ENCODE results near the gene CATSPERZ. TPM values are rescaled to one million over a fixed set of nuclear protein-coding genes. Genes with fewer than 3 reads are reported as not detected.
A peak's percentile ranks its signal among the peaks of the same experiment; 100 is the strongest.
"Not testable (repeated sequence)": the region's sequence is repeated elsewhere in the genome, so short reads cannot be mapped to it uniquely, and the experiment has no call there.

CATSPERZ gene
- total RNA-seq, 2 donors from 2014 or later: 1.4 TPM; not detected in 1

GRCh38 chr11:64296830-64297698 lies 3.1 kb upstream of the CATSPERZ start:
- DNase-seq (ENCODE audit: low spot score): peak; percentile 67
- intact Hi-C loops (cut with DNase I): loop anchor here in 1 of 2 donors (10.0 kb wide), 1 partner anchor 92 kb away; the partner anchor contains the start of gene FERMT3

DNA sequence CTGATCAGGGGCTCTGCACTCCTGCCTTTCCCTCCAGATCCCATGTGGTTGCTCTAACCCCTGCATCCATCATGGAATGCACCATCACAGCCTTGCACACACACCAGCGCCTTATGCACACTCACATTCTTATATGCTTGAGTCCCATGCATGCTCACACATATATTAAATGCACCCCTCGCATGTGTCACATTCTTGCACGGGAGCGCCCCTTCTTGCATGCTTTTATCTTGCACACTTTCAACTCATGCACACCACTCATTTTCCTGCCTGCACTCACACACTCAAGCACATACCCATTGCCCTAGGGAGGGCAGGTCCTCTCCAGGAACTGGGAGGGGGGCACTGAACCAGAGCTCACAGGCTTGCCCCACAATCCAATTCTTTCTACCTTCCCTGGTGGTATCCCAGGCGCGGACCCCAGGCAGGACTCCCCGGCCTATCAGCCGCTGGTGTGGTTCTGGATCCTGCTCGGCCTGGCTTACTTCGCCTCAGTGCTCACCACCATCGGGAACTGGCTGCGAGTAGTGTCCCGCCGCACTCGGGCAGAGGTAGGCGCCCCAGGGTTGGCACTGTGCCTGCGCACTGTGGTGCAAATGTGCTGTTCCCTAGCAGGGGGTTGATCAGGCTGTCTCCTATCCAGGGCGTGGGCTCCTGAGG lies 2.3 kb upstream of the CATSPERZ start:
- DNase-seq (ENCODE audit: low spot score): peak; percentile 71
- intact Hi-C loops (cut with DNase I): loop anchor here in 1 of 2 donors (10.0 kb wide), 1 partner anchor 93 kb away; the partner anchor contains the start of gene FERMT3

DNA sequence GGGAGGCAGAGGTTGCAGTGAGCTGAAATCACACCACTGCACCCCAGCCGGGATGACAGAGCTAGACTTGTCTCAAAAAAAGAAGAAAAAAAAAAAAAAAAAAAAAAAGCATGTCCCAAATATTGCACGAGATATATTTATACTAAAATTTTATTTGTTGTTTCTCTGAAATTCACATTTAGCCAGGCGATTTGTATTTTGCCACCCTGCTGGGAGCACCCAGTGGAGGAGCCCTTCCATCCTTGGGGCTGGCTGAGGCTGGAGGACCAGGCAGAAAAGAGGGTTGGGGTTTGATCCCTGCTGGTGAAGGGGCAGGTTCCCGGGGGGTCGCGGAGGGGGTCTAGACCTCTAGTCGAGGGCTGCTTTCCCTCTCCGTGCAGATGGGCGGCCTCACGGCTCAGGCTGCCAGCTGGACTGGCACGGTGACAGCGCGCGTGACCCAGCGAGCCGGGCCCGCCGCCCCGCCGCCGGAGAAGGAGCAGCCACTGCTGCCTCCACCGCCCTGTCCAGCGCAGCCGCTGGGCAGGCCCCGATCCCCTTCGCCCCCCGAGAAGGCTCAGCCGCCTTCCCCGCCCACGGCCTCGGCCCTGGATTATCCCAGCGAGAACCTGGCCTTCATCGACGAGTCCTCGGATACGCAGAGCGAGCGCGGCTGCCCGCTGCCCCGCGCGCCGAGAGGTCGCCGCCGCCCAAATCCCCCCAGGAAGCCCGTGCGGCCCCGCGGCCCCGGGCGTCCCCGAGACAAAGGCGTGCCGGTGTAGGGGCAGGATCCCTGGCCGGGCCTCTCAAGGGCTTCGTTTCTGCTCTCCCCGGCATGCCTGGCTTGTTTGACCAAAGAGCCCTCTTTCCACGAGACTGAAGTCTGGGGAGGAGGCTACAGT lies 952 bp upstream of the CATSPERZ start:
- peak; percentile 87 for DNase-seq (ENCODE audit: low spot score)
- intact Hi-C loops (cut with DNase I): loop anchor here in 1 of 2 donors (10.0 kb wide), 1 partner anchor 94 kb away; the partner anchor contains the start of gene FERMT3

GRCh38 chr11:64303109-64304031 lies 3.2 kb downstream of the CATSPERZ start:
- peak; percentile 70 for DNase-seq (ENCODE audit: low spot score)
- intact Hi-C loops (cut with DNase I): loop anchor here (5.0 to 10.0 kb wide), 2 partner anchors 59 to 96 kb away; partner anchors contain the start of genes FERMT3 (in 1 of the 2), FKBP2 (in 1 of the 2) and PPP1R14B (in 1 of the 2)

GRCh38 chr11:64304032-64304315 lies 3.8 kb downstream of the CATSPERZ start:
- peak; percentile 78 for DNase-seq (ENCODE audit: low spot score)
- intact Hi-C loops (cut with DNase I): loop anchor here (5.0 to 10.0 kb wide), 2 partner anchors 59 to 97 kb away; partner anchors contain the start of genes FERMT3 (in 1 of the 2), FKBP2 (in 1 of the 2) and PPP1R14B (in 1 of the 2)

GRCh38 chr11:64304316-64305072 lies 4.3 kb downstream of the CATSPERZ start:
- DNase-seq (ENCODE audit: low spot score): peak; percentile 98
- intact Hi-C loops (cut with DNase I): loop anchor here (5.0 to 10.0 kb wide), 2 partner anchors 60 to 97 kb away; partner anchors contain the start of genes FERMT3 (in 1 of the 2), FKBP2 (in 1 of the 2) and PPP1R14B (in 1 of the 2)

DNA sequence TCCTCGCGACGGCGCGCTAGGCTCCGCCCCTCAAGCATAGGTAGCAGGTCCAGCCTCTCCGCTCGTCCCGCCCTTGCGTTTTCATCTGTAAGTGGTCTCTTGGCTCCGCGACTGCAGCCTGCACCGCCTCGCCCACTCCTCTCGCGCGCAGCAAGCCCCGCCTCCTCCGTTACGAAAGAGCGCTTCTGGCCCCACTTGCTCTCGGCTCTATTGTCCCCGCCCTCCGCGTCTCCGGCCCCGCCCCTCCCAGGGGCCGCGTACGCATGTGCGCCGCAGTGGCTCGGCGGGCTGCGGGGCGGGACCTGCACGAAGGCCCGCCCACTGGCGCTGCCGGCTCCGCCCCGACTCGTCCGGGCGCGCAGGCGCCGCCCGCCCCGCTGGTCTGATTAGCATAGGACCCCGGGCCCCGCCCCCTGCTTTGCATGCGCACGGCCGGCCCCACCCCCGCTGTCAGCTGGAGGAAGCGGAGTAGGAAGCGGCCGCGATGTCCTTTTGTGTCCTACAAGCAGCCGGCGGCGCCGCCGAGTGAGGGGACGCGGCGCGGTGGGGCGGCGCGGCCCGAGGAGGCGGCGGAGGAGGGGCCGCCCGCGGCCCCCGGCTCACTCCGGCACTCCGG lies 5.0 kb downstream of the CATSPERZ start, which contains the start of gene ESRRA:
ESRRA (plus strand) TSS at position 450 of the 616 bp plus-strand sequence. CDS start 1,656 bp downstream, outside the sequence.
- intact Hi-C loops (cut with DNase I): loop anchor here in 1 of 2 donors (10.0 kb wide), 1 partner anchor 60 kb away; the partner anchor contains the start of genes FKBP2 and PPP1R14B
- peak; percentile 100 for DNase-seq (ENCODE audit: low spot score)

DNA sequence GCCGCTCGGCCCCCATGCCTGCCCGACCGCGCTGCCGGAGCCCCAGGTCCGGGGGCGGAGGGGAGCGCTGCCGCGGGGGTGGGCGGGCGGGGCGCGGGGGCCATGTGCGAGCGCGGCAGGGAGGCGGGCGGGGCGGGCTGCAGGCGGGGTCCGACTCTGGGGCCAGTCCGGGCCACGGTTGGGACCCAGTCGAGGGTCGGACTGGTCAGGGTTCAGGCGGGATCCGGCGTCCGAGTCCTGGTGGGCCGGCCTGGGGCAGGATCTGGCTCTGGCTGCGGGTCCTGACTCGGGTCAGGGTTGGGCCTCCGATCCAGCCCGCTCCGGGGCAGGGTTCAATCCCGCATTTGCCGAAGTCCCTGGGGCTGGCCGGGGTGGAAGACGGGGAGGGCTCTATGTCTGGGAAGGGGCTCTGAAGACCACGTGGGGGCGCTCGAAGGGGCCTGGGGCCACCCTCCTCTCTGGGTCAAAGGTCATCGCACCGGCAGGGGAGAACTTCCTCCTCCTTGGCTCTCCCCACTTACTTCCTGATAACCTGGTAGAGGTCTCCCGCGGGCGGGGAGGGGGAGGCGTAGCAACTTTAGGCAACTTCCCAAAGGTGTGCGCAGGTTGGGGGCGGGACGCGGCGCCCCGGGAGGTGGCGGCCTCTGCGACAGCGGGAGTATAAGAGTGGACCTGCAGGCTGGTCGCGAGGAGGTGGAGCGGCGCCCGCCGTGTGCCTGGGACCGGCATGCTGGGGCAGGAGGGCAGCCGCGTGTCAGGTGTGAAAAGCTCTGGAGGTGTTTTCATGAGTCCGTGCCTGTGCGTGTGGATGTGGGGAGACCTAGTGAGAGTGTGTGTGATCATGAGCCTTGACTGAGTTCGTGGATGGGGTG lies 5.8 kb downstream of the CATSPERZ start:
- intact Hi-C loops (cut with DNase I): loop anchor here in 1 of 2 donors (10.0 kb wide), 1 partner anchor 61 kb away; the partner anchor contains the start of genes FKBP2 and PPP1R14B
- DNase-seq (ENCODE audit: low spot score): peak; percentile 90

GRCh38 chr11:64306563-64306875 lies 6.4 kb downstream of the CATSPERZ start:
- intact Hi-C loops (cut with DNase I): loop anchor here in 1 of 2 donors (10.0 kb wide), 1 partner anchor 62 kb away; the partner anchor contains the start of genes FKBP2 and PPP1R14B
- no peak for DNase-seq (ENCODE audit: low spot score)

- DNase-seq (ENCODE audit: low spot score): no peak
- intact Hi-C loops (cut with DNase I): loop anchor here in 1 of 2 donors (10.0 kb wide), 1 partner anchor 62 kb away; the partner anchor contains the start of genes FKBP2 and PPP1R14B
Observed at GRCh38 chr11:64306876-64307622, 6.9 kb downstream of the CATSPERZ start.

DNA sequence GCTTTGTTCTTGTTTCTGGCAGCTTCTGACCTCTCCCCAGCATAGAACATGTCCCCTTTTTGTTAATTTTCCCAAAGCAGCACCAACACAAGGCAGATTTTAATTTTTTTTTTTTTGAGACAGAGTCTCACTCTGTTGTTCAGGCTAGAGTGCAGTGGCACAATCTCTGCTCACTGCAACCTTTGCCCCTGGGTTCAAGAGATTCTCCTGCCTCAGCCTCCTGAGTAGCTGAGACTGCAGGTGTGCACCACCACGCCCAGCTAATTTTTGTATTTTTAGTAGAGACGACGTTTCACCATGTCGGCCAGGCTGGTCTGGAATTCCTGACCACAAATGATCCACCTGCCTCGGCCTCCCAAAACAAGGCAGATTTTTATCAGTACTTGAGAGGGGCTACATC lies 7.6 kb downstream of the CATSPERZ start:
- intact Hi-C loops (cut with DNase I): loop anchor here in 1 of 2 donors (10.0 kb wide), 1 partner anchor 63 kb away; the partner anchor contains the start of genes FKBP2 and PPP1R14B
- not testable (repeated sequence) for DNase-seq (ENCODE audit: low spot score)

GRCh38 chr11:64312947-64313346 lies 12.8 kb downstream of the CATSPERZ start:
- intact Hi-C loops (cut with DNase I): loop anchor here in 1 of 2 donors (5.0 kb wide), 1 partner anchor 39 kb away; no protein-coding TSS in a partner anchor
- peak; percentile 44 for DNase-seq (ENCODE audit: low spot score)

DNA sequence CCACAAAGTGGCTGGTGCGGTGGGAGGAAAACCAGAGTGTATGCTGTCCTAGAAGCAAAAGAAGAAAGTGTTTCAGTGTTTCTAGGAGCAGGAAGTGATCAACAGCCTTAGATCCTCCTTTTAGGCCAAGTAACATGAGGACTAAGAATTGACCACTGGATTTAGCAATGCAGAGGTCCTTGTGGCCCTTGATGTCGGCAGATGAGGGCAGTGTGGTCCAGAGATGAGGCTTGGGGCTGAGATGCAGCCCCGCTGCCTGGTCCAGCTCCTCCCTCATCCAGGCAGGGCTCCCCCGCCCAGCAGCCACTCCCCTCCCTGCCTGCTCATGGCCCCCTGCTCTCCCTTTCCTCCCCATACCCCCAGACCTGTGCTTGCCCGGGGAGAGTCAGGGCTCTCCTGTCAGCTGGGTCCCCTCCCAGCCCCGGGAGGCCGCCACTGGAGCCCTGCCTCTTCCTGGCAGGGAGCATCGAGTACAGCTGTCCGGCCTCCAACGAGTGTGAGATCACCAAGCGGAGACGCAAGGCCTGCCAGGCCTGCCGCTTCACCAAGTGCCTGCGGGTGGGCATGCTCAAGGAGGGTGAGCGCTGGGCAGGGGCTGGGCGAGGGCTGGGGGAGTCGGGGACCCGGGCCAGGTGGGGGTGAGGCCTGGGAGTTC lies 13.5 kb downstream of the CATSPERZ start:
- DNase-seq (ENCODE audit: low spot score): peak; percentile 92
- intact Hi-C loops (cut with DNase I): loop anchor here in 1 of 2 donors (5.0 kb wide), 1 partner anchor 39 kb away; no protein-coding TSS in a partner anchor

All from posterior vena cava (tissue), 2 donors.